Lower leg skin (tissue), 3 donors: ENCODE results near the gene ZNF512B.

Source experiments
- POLR2A ChIP-seq, 2 donors: fragments of 450-650 bp; IDR thresholded peaks; one replicate each; pipeline ENCODE4 v1.6.1; 2016 to 2017; ENCODE audit warnings: antibody characterized with exemption in 2 of 2, mild to moderate bottlenecking in 1 of 2, moderate library complexity in 1 of 2
- TF ChIP-seq, protein P1 (sequence below), 3 donors: fragments of 450-650 bp; IDR thresholded peaks; one replicate each; pipeline ENCODE4 v1.5.1; 2016; ENCODE audit warnings: antibody characterized with exemption in 3 of 3, mild to moderate bottlenecking in 3 of 3, moderate library complexity in 2 of 3

GRCh38 chr20:63957004-63957689, 12.6 kb downstream of the ZNF512B start:
- TF ChIP-seq, protein P1, sequence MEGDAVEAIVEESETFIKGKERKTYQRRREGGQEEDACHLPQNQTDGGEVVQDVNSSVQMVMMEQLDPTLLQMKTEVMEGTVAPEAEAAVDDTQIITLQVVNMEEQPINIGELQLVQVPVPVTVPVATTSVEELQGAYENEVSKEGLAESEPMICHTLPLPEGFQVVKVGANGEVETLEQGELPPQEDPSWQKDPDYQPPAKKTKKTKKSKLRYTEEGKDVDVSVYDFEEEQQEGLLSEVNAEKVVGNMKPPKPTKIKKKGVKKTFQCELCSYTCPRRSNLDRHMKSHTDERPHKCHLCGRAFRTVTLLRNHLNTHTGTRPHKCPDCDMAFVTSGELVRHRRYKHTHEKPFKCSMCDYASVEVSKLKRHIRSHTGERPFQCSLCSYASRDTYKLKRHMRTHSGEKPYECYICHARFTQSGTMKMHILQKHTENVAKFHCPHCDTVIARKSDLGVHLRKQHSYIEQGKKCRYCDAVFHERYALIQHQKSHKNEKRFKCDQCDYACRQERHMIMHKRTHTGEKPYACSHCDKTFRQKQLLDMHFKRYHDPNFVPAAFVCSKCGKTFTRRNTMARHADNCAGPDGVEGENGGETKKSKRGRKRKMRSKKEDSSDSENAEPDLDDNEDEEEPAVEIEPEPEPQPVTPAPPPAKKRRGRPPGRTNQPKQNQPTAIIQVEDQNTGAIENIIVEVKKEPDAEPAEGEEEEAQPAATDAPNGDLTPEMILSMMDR (IDR thresholded peaks at IDR 0.05), result no peak
- TF ChIP-seq POLR2A (IDR thresholded peaks at IDR 0.05), result no peak
